GM13976 (cell line): ENCODE measurements around the gene ARHGEF7.

Experiments used
- DNase-seq: peaks from one replicate; pipeline ENCODE4 v3.0.0; 2012; ENCODE audit warnings: low spot score
- in situ Hi-C: fragments of 300-500 bp; cut with MboI; formaldehyde crosslinking; loops from one replicate; pipeline ENCODE4 v1.12.0; 2022; ENCODE audit warnings: low sequenced_read_pairs, mixed read lengths, inconsistent platforms; ENCODE audit not compliant: unreplicated experiment
- TF ChIP-seq, protein P1 (sequence below): IDR thresholded peaks from 2 replicates; pipeline ENCODE4 v1.5.1; 2012; ENCODE audit warnings: borderline replicate concordance, mild to moderate bottlenecking; ENCODE audit not compliant: insufficient read depth; ENCODE audit errors: extremely low read depth, missing control alignments, control extremely low read depth

The ARHGEF7 gene

GRCh38 chr13:111227405-111227804 is 112.3 kb downstream of the ARHGEF7 start:
- TF ChIP-seq, protein P1, sequence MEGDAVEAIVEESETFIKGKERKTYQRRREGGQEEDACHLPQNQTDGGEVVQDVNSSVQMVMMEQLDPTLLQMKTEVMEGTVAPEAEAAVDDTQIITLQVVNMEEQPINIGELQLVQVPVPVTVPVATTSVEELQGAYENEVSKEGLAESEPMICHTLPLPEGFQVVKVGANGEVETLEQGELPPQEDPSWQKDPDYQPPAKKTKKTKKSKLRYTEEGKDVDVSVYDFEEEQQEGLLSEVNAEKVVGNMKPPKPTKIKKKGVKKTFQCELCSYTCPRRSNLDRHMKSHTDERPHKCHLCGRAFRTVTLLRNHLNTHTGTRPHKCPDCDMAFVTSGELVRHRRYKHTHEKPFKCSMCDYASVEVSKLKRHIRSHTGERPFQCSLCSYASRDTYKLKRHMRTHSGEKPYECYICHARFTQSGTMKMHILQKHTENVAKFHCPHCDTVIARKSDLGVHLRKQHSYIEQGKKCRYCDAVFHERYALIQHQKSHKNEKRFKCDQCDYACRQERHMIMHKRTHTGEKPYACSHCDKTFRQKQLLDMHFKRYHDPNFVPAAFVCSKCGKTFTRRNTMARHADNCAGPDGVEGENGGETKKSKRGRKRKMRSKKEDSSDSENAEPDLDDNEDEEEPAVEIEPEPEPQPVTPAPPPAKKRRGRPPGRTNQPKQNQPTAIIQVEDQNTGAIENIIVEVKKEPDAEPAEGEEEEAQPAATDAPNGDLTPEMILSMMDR, result no peak
- in situ Hi-C loops, result loop anchor here (10.0 kb wide), 1 partner anchor 153 kb away; no protein-coding TSS in a partner anchor
- DNase-seq, result no peak

DNA sequence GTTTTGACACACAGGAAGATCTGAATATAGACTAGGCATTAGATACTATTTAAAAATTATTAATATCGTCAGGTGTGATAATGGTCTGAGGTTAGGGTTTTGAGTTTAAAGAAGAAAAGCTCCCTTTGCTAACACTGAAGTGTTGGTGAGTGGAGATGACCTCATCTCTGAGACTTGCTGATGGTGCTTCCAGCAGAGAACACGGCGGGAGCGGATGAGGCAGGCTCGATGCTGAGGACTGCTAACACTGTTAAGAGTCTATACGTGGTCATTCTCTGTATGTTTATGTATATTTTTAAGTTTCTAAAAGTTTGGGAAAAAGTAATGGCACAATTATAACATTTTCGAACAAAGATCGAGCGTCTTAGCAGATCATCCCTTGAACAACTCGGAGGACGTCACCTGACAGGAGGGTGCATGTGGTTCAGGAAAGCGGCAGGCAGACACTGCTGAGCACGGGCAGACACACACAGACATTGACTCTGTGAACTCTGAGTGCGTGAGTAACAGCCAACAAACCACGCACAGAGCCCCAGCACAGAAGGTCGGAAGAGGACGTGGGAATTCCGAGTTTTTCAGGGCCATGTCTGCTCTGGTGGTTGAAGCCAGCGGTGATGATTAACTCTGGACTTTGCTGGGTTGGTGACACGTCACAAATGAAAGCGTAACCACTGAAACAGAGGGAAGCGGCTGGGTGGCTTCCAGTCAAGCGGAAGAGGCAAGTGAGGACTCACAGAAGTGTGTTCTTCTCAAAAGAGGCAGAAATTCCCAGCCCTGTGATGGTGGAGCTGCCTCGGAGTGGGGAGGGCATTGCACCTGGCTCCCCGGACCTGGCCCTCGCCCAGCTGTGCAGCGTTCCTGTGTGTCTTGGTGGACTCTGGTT is 113.4 kb downstream of the ARHGEF7 start:
- in situ Hi-C loops, result loop anchor here (10.0 kb wide), 1 partner anchor 154 kb away; no protein-coding TSS in a partner anchor
- TF ChIP-seq, protein P1, result no peak
- DNase-seq, result no peak

DNA sequence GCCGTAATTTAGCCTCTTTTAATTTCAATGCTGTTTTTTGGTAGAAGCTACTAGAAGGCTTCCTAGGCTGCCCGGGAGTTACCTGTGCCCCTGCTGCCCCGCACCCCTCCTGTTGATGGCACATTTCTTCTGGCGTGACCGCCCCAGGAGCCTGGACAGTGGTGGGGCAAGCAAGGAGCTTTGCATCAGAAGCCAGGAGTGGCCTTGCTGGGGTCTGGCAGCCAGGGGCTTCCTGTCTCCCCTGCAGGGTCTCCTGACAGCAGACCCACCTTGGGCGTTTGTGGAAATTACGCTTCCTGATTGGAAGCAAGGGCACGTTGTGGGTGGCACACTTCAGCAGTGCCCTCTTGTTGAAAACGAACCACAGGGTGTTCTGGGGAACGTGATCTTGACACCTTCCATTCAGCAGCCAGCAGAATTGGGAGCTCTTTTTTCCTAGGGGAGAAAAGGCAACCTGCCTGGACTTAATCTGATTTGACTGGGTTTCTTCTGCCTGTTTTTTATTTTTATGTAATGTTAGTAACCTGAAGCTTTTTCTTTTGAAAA is 115.3 kb downstream of the ARHGEF7 start:
- TF ChIP-seq, protein P1, result no peak
- in situ Hi-C loops, result no loop called here

DNA sequence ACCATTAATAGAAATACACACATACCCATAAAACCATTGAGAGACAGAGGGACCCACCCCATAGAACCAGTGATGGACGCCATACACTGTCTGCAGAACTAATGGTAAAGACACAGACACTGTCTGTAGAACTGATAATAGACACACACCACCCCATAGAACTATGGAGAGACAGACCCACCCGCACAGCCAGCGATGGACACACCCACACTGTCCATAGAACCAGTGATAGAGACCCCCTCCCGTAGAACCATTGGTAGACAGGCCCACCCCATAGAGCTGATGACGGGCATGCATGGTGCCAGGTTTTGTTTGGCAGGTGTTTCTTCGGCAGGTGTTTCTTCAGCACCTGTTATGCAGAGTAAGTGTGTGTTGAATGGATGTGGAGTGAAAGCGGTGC is 117.1 kb downstream of the ARHGEF7 start:
- DNase-seq, result no peak
- in situ Hi-C loops, result no loop called here
- TF ChIP-seq, protein P1, result no peak

More for the DNA sequence above, 115.3 kb downstream of the ARHGEF7 start:
- DNase-seq, result no peak

GRCh38 chr13:111233080-111233479 is 118.0 kb downstream of the ARHGEF7 start:
- DNase-seq, result no peak
- in situ Hi-C loops, result no loop called here
- TF ChIP-seq, protein P1, result no peak

GRCh38 chr13:111239764-111240670 is 124.9 kb downstream of the ARHGEF7 start:
- in situ Hi-C loops, result no loop called here
- TF ChIP-seq, protein P1, result no peak
- DNase-seq, result no peak
